IMR-90 (cell line): ENCODE data around the gene ENPP6. TPM values are rescaled to one million over a fixed set of nuclear protein-coding genes. Genes with fewer than 3 reads are reported as not detected.

Experiments
- ATAC-seq: fragments of 200-7000 bp; cut with Tn5 transposase; 2 replicates; pipeline ENCODE4 v1.9.1; 2020; ENCODE audit warnings: low read depth, mild to moderate bottlenecking, moderate library complexity
- BruUV-seq: library from RNA; stranded (reverse); fragments of 400-500 nt; replicated peaks from 2 replicates; lab custom pipeline; 2021; lab: Mats Ljungman, UMichigan
- CTCF ChIA-PET: fragments of 300-600 bp; formaldehyde crosslinking; extraction: SDS; loops from one replicate; lab custom pipeline; 2021; ENCODE audit warnings: antibody characterized with exemption; lab: Yijun Ruan, JAX
- POLR2A ChIA-PET: fragments of 300-600 bp; sonication (Branson Sonifier 250); formaldehyde crosslinking; loops from one replicate; lab custom pipeline; 2022; ENCODE audit warnings: antibody characterized with exemption; ENCODE audit not compliant: unreplicated experiment; lab: Charles Lee
- DNase-seq: peaks from one replicate; pipeline ENCODE4 v3.0.0; 2013
- H2AFZ ChIP-seq: replicated peaks from 2 replicates; pipeline ENCODE3; 2013; ENCODE audit warnings: low read length, mild to moderate bottlenecking; ENCODE audit not compliant: poor library complexity
- H2AK5ac ChIP-seq: 2 replicates; pipeline ENCODE4 v1.6.1; 2013; ENCODE audit warnings: low read depth, low read length, inconsistent platforms
- H2AK9ac ChIP-seq: replicated peaks from 2 replicates; pipeline ENCODE3; 2013; ENCODE audit warnings: mild to moderate bottlenecking, low read depth, low read length, moderate library complexity; ENCODE audit not compliant: poor library complexity
- H2BK120ac ChIP-seq: 2 replicates; pipeline ENCODE4 v1.6.1; 2013; ENCODE audit warnings: low read depth, low read length, inconsistent platforms
- H2BK15ac ChIP-seq: 3 replicates; pipeline ENCODE4 v1.6.1; 2013; ENCODE audit warnings: low read depth, low read length, inconsistent platforms
- H2BK20ac ChIP-seq: 2 replicates; pipeline ENCODE4 v1.6.1; 2013; ENCODE audit warnings: low read depth, mild to moderate bottlenecking, inconsistent platforms, low read length, moderate library complexity
- H2BK5ac ChIP-seq: 2 replicates; pipeline ENCODE4 v1.6.1; 2013; ENCODE audit warnings: mild to moderate bottlenecking, low read depth, low read length, inconsistent platforms; ENCODE audit not compliant: poor library complexity, severe bottlenecking
- H3K14ac ChIP-seq: replicated peaks from 2 replicates; pipeline ENCODE4 v1.6.1; 2013; ENCODE audit warnings: low read depth, low read length, inconsistent platforms
- H3K18ac ChIP-seq: 2 replicates; pipeline ENCODE4 v1.6.1; 2013; ENCODE audit warnings: low read depth, low read length, control low read depth
- H3K23ac ChIP-seq: 2 replicates; pipeline ENCODE4 v1.6.1; 2013; ENCODE audit warnings: low read depth, low read length, inconsistent platforms
- H3K27ac ChIP-seq: 2 replicates; pipeline ENCODE4 v1.5.1; 2013; ENCODE audit warnings: mild to moderate bottlenecking, control low read depth, low read length; ENCODE audit not compliant: insufficient read depth
- H3K27me3 ChIP-seq: 2 replicates; pipeline ENCODE4 v1.6.1; 2013; ENCODE audit warnings: low read length; ENCODE audit not compliant: control insufficient read depth, insufficient read depth
- H3K36me3 ChIP-seq: 2 replicates; pipeline ENCODE4 v1.6.1; 2013; ENCODE audit warnings: low read length, mixed read lengths; ENCODE audit not compliant: control insufficient read depth, insufficient read depth
- H3K4ac ChIP-seq: 2 replicates; pipeline ENCODE4 v1.6.1; 2013; ENCODE audit warnings: low read depth, low read length, inconsistent platforms
- H3K4me1 ChIP-seq: 2 replicates; pipeline ENCODE4 v1.6.1; 2013; ENCODE audit warnings: low read length, mixed read lengths; ENCODE audit not compliant: control insufficient read depth, insufficient read depth
- H3K4me2 ChIP-seq: 2 replicates; pipeline ENCODE4 v1.6.1; 2013; ENCODE audit warnings: low read depth, mild to moderate bottlenecking, control low read depth, low read length, moderate library complexity
- H3K4me3 ChIP-seq: 2 replicates; pipeline ENCODE4 v1.5.1; 2013; ENCODE audit warnings: low read depth, mild to moderate bottlenecking, control low read depth, low read length, moderate library complexity; ENCODE audit not compliant: insufficient read depth
- H3K56ac ChIP-seq: 2 replicates; pipeline ENCODE4 v1.6.1; 2013; ENCODE audit warnings: low read length, inconsistent platforms; ENCODE audit not compliant: insufficient read depth; ENCODE audit errors: extremely low read depth
- H3K79me1 ChIP-seq, 2 experiments: 2 replicates each; pipeline ENCODE4 v1.6.1; 2013; ENCODE audit warnings: low read length in 2 of 2, inconsistent platforms in 1 of 2, low read depth in 1 of 2
- H3K9ac ChIP-seq: 2 replicates; pipeline ENCODE4 v1.6.1; 2013; ENCODE audit warnings: low read depth, low read length, control low read depth
- H3K9me1 ChIP-seq: 2 replicates; pipeline ENCODE4 v1.6.1; 2013; ENCODE audit warnings: low read length, inconsistent platforms; ENCODE audit not compliant: insufficient read depth
- H3K9me3 ChIP-seq: 2 replicates; pipeline ENCODE4 v1.6.1; 2013; ENCODE audit warnings: low read length; ENCODE audit not compliant: control insufficient read depth, insufficient read depth
- H4K20me1 ChIP-seq: 2 replicates; pipeline ENCODE4 v1.6.1; 2013; ENCODE audit warnings: low read length, inconsistent platforms; ENCODE audit not compliant: insufficient read depth
- H4K5ac ChIP-seq: 2 replicates; pipeline ENCODE4 v1.6.1; 2013; ENCODE audit warnings: mild to moderate bottlenecking, low read depth, low read length, control low read depth
- H4K8ac ChIP-seq, 2 experiments: 2 replicates each; pipeline ENCODE4 v1.6.1; 2013; ENCODE audit warnings: low read depth in 2 of 2, low read length in 2 of 2, control low read depth in 1 of 2, inconsistent platforms in 1 of 2
- H4K91ac ChIP-seq: 2 replicates; pipeline ENCODE4 v1.6.1; 2013; ENCODE audit warnings: low read depth, low read length, inconsistent platforms; ENCODE audit not compliant: insufficient read depth
- BHLHE40 ChIP-seq: fragments of 150-350 bp; IDR thresholded peaks from 2 replicates; pipeline ENCODE4 v1.6.1; 2016; ENCODE audit warnings: mild to moderate bottlenecking, low read depth, low read length
- RAD21 ChIP-seq: IDR thresholded peaks from 2 replicates; pipeline ENCODE4 v1.6.1; 2012; ENCODE audit warnings: low read length, improper control_type of control experiment
- RFX5 ChIP-seq: IDR thresholded peaks from 2 replicates; pipeline ENCODE4 v1.8.0; 2012; ENCODE audit warnings: low read depth, mild to moderate bottlenecking, low read length, moderate library complexity
- WGBS, 2 experiments: methylation state at CpG; one replicate each; pipeline versions ENCODE4 v1.1.5 to v1.1.7; 2013; ENCODE audit warnings: missing lambda C conversion rate in 2 of 2; ENCODE audit not compliant: insufficient read length in 1 of 2; ENCODE audit errors: extremely low coverage in 2 of 2; 5-methylcytosine and 5-hydroxymethylcytosine counted together
- dilution Hi-C: fragments of 300-500 bp; cut with HindIII; formaldehyde crosslinking; loops from one replicate; pipeline ENCODE4 v1.14.3; 2018; ENCODE audit warnings: low sequenced_read_pairs; ENCODE audit not compliant: unreplicated experiment
- in situ Hi-C: fragments of 300-500 bp; cut with MboI; formaldehyde crosslinking; loops from 3 replicates; pipeline ENCODE4 v1.14.3; 2019; ENCODE audit warnings: low sequenced_read_pairs, inconsistent platforms, mixed read lengths
- intact Hi-C: fragments of 100-400 bp; cut with micrococcal nuclease; formaldehyde crosslinking; loops from 2 replicates; pipeline ENCODE4 v1.10.0; 2022
- polyA plus RNA-seq, 3 experiments: library from polyadenylated mRNA; depleted of rRNA; stranded (reverse); fragments of >200 nt; gene quantifications; 2 replicates each; pipeline ENCODE4 v1.2.3, GENCODE V29; 2012; ENCODE audit warnings: low replicate concordance in 1 of 3
- total RNA-seq: library from RNA; depleted of rRNA; stranded (reverse); fragments of >200 nt; gene quantifications from 2 replicates; pipeline ENCODE4 v1.2.3, GENCODE V29; 2012
- TF ChIP-seq, protein P1 (sequence below): fragments of 150-350 bp; IDR thresholded peaks from 2 replicates; pipeline ENCODE4 v1.6.1; 2017; ENCODE audit warnings: mild to moderate bottlenecking, antibody characterized with exemption, low read length, low read depth

ENPP6 gene
- total and polyA plus RNA-seq, 2 of the 4 experiments (the other 2 are of a cell fraction), result not detected

DNA sequence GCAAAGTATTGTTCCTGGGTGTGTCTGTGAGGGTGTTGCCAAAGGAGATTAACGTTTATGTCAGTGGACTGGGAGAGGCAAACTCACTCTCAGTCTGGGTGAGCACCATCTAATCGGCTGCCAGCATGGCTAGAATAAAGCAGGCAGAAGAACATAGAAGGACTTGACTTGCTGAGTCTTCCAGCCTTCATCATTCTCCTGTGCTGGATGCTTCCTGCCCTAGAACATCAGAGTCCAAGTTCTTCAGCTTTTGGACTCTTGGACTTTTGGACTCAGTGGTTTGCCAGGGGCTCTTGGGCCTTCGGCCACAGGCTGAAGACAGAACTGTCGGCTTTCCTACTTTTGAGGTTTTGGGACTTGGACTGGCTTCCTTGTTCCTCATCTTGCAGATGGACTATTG is 15.3 kb upstream of the ENPP6 start:
- H2BK120ac ChIP-seq, result no peak overlapping the region
- H3K4me2 ChIP-seq, result no peak overlapping the region
- H3K9ac ChIP-seq, result no peak overlapping the region
- no peak overlapping the region for H3K18ac ChIP-seq
- no peaks in the 10 kb centered on the region for H4K20me1 ChIP-seq
- ATAC-seq (no peak), DNase-seq (no peak)
- H3K36me3 ChIP-seq, result no peaks in the 10 kb centered on the region
- intact Hi-C loops (no loop called here), dilution Hi-C loops (no loop called here), in situ Hi-C loops (no loop called here)
- H3K27ac ChIP-seq, result no peak overlapping the region
- H3K4me3 ChIP-seq, result no peak overlapping the region
- TF ChIP-seq BHLHE40, result no peak
- TF ChIP-seq, protein P1, sequence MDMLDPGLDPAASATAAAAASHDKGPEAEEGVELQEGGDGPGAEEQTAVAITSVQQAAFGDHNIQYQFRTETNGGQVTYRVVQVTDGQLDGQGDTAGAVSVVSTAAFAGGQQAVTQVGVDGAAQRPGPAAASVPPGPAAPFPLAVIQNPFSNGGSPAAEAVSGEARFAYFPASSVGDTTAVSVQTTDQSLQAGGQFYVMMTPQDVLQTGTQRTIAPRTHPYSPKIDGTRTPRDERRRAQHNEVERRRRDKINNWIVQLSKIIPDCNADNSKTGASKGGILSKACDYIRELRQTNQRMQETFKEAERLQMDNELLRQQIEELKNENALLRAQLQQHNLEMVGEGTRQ, result no peak
- no peak for TF ChIP-seq RAD21
- TF ChIP-seq RFX5, result no peak
- H2BK5ac ChIP-seq, result no peak overlapping the region
- no peak overlapping the region for H2AK9ac ChIP-seq
- H2BK15ac ChIP-seq, result no peak overlapping the region
- H4K8ac ChIP-seq, result no peak overlapping the region
- H2BK20ac ChIP-seq, result no peak overlapping the region
- no peaks in the 10 kb centered on the region for H3K9me3 ChIP-seq
- BruUV-seq, result no TSS peak
- H3K4me1 ChIP-seq, result no peaks in the 10 kb centered on the region
- H3K23ac ChIP-seq, result no peak overlapping the region
- H4K91ac ChIP-seq, result no peak overlapping the region
- H3K4ac ChIP-seq, result no peak overlapping the region
- no peaks in the 10 kb centered on the region for H3K79me1 ChIP-seq
- H3K27me3 ChIP-seq, result peaks cover 10% of the 10 kb centered on the region; the same call in 1 of the 2 replicates
- ChIA-PET POLR2A (no interaction called here), CTCF (no interaction called here)
- H3K9me1 ChIP-seq, result no peaks in the 10 kb centered on the region
- no peak overlapping the region for H3K14ac ChIP-seq
- no peak overlapping the region for H2AFZ ChIP-seq
- no CpG with 5 or more reads among the region's 4 CpGs for WGBS, 2 experiments
- H2AK5ac ChIP-seq, result no peak overlapping the region
- H4K5ac ChIP-seq, result no peak overlapping the region
- H3K56ac ChIP-seq, result no peak overlapping the region
